Spleen (tissue), 13 donors: ENCODE data around the gene ZNF438. TPM values are rescaled to one million over a fixed set of nuclear protein-coding genes. Genes with fewer than 3 reads are reported as not detected.

Experiments
- DNase-seq: peaks from one replicate; pipeline ENCODE4 v3.0.0-alpha.2; 2020
- H3K27ac ChIP-seq, 8 donors: fragments of 200-600 bp; sonication (generic) in 7 of 8; 1 replicate in 4 of 8; 2 replicates in 4 of 8; pipeline versions ENCODE4 v1.5.0 to v1.8.0; 2016 to 2021; ENCODE audit warnings: inconsistent platforms in 4 of 8, mild to moderate bottlenecking in 4 of 8, moderate library complexity in 1 of 8
- H3K27me3 ChIP-seq, 7 donors: fragments of 200-600 bp; sonication (generic) in 6 of 7; replicated peaks in 1 of 7; 1 replicate in 4 of 7; 2 replicates in 3 of 7; pipeline versions ENCODE4 v1.5.0 to v1.8.0; 2016 to 2021; ENCODE audit warnings: inconsistent platforms in 3 of 7, mild to moderate bottlenecking in 1 of 7
- H3K36me3 ChIP-seq, 6 donors: fragments of 200-600 bp; sonication (generic) in 5 of 6; 1 replicate in 4 of 6; 2 replicates in 2 of 6; pipeline versions ENCODE4 v1.5.0 to v1.8.0; 2016 to 2021; ENCODE audit warnings: inconsistent platforms in 2 of 6
- H3K4me1 ChIP-seq, 6 donors: fragments of 200-600 bp; sonication (generic) in 5 of 6; 1 replicate in 3 of 6; 2 replicates in 3 of 6; pipeline versions ENCODE4 v1.5.0 to v1.8.0; 2016 to 2021; ENCODE audit warnings: inconsistent platforms in 3 of 6
- H3K4me3 ChIP-seq, 8 donors: fragments of 200-600 bp; sonication (generic) in 7 of 8; 1 replicate in 4 of 8; 2 replicates in 4 of 8; pipeline versions ENCODE4 v1.5.0 to v1.8.0; 2016 to 2021; ENCODE audit warnings: inconsistent platforms in 4 of 8, mild to moderate bottlenecking in 4 of 8, moderate library complexity in 2 of 8
- H3K9me3 ChIP-seq, 8 donors: fragments of 200-600 bp; sonication (generic) in 7 of 8; 1 replicate in 4 of 8; 2 replicates in 4 of 8; pipeline versions ENCODE4 v1.5.0 to v1.8.0; 2016 to 2021; ENCODE audit warnings: inconsistent platforms in 4 of 8
- CTCF ChIP-seq, 11 experiments: fragments of 200-600 bp in 7 of 11; fragments of 450-650 bp in 4 of 11; sonication (generic) in 4 of 11; IDR thresholded peaks in 8 of 11; conservative IDR thresholded peaks in 3 of 11; 1 replicate in 7 of 11; 2 replicates in 4 of 11; pipeline versions ENCODE4 v1.4.0 to v1.8.0; 2016 to 2021; ENCODE audit warnings: antibody characterized with exemption in 11 of 11, inconsistent platforms in 4 of 11, mild to moderate bottlenecking in 1 of 11
- POLR2A ChIP-seq, 3 donors: fragments of 450-650 bp; IDR thresholded peaks; one replicate each; pipeline ENCODE4 v1.5.1; 2017; ENCODE audit warnings: antibody characterized with exemption in 3 of 3, mild to moderate bottlenecking in 1 of 3
- POLR2AphosphoS5 ChIP-seq, 3 donors: sonication (generic); formaldehyde crosslinking; IDR thresholded peaks; one replicate each; pipeline ENCODE4 v1.5.1; 2017; ENCODE audit warnings: antibody characterized with exemption in 3 of 3
- WGBS, 5 donors: extraction: QIAGEN DNeasy Blood & Tissue Kit in 3 of 5; methylation state at CpG; one replicate each; pipeline versions ENCODE4 v1.1.5 to v1.1.7; 2013 to 2018; 5-methylcytosine and 5-hydroxymethylcytosine counted together
- intact Hi-C: fragments of 100-400 bp; cut with DNase I; formaldehyde crosslinking; loops from one replicate; pipeline ENCODE4 v1.15.0; 2023; ENCODE audit warnings: low total_unique reads
- long read RNA-seq, 2 donors: transcript quantifications; one replicate each; lab custom pipeline, GENCODE V29; 2026
- polyA plus RNA-seq, 3 donors: library from polyadenylated mRNA; stranded (reverse); fragments of 200-250 nt; gene quantifications; one replicate each; pipeline ENCODE4 v1.2.1, GENCODE V29; 2013
- total RNA-seq, 7 donors: library from RNA; depleted of rRNA in 3 of 7; stranded (reverse); fragments of >200 nt in 3 of 7; fragmentation: NEBNext Ultra II Directional in 4 of 7; extraction: Animal tissue kit (Norgen Biotek cat#: 25700) in 4 of 7; gene quantifications; one replicate each; pipeline versions ENCODE4 v1.1.0 to v1.2.1, GENCODE V29; 2016 to 2021
- donor health status: healthy with polysubstance abuse.
- donor health status: DM: no; HTN: no; CAD: no; lungs with moderate emphysema.
- donor health status: DM: no; HTN: no; CAD: no.
- donor health status: Bipolar disorder and iron deficiency.
- donor health status: healthy.
- donor health status: DM: no; HTN: no; CAD: no.
- donor health status: DM: yes; HTN: yes; CAD: no.

Gene ZNF438
- total RNA-seq: 10 to 100 TPM; 10.3 to 23.1 (median 16.6) TPM
- 1 to 10 TPM; 4.4 to 7.1 (median 6.2) TPM for polyA plus RNA-seq
- long read RNA-seq, donor 1: 0 reads
- long read RNA-seq, donor 2: 0 reads

- no peaks in the 10 kb centered on the region for H3K36me3 ChIP-seq
- peak within 1 kb of the TSS; percentile 96 to 100 (median 99) for H3K27ac ChIP-seq
- no peaks in the 10 kb centered on the region for H3K27me3 ChIP-seq
- TF ChIP-seq CTCF (IDR thresholded peaks at IDR 0.05 in 8 of 11, conservative IDR thresholded peaks at IDR 0.05 in 3 of 11) (peak; percentile 70 to 94 (median 84)), POLR2AphosphoS5 (IDR thresholded peaks at IDR 0.05) (peak; percentile 89 to 93 (median 92)), POLR2A (IDR thresholded peaks at IDR 0.05) (peak in 2 of 3 donors; percentile 19 to 47)
- peak within 1 kb of the TSS; percentile 26 to 72 (median 54) for H3K4me3 ChIP-seq
- intact Hi-C loops: no loop called here
- H3K4me1 ChIP-seq: peaks cover 5 to 51% (median 29%) of the 10 kb centered on the region in 6 donors
- peak; percentile 99 for DNase-seq
- WGBS, 5 donors: 0 to 1% (median 0%) methylated on average over 37 to 66 of the region's 66 CpGs
- H3K9me3 ChIP-seq: no peaks in the 10 kb centered on the region
These were observed at the start of gene ZNF438 for GRCh38 chr10:31031558-31032257. Gene ZNF438 (minus strand): TSS chr10:31031865. CDS start chr10:30877034, 154,831 bp downstream.

DNA sequence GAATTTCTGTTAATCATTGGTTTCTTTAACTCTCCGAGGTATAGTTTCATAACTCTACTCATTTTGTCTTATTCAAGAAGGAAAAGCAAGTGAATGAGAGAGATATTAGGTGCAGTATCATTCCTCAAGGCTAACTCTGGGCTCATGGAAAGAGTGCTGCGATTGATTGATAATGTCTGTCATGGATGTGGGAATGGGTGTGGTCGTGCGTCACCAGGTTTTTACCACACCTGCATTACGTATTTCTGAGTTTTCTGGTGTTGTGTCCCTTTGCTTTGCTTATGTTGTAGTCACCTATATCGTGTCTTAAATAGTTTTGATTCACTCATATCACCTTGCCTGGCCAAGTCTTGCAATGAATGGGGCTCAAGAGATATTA, 44.9 kb upstream of the ZNF438 start:
- TF ChIP-seq POLR2AphosphoS5 (IDR thresholded peaks at IDR 0.05): no peak
- no peak for TF ChIP-seq CTCF (IDR thresholded peaks at IDR 0.05 in 8 of 11, conservative IDR thresholded peaks at IDR 0.05 in 3 of 11)
- no peak for TF ChIP-seq POLR2A (IDR thresholded peaks at IDR 0.05)
- Histone ChIP-seq H3K4me1 (no peaks in the 10 kb centered on the region), H3K27ac (no peak overlapping the region), H3K9me3 (no peaks in the 10 kb centered on the region), H3K27me3 (no peaks in the 10 kb centered on the region), H3K4me3 (no peak overlapping the region), H3K36me3 (no peaks in the 10 kb centered on the region)
- no peak for DNase-seq
- intact Hi-C loops: no loop called here
- 83 to 98% (median 92%) methylated on average over 6 of the region's 6 CpGs for WGBS, 5 donors

DNA sequence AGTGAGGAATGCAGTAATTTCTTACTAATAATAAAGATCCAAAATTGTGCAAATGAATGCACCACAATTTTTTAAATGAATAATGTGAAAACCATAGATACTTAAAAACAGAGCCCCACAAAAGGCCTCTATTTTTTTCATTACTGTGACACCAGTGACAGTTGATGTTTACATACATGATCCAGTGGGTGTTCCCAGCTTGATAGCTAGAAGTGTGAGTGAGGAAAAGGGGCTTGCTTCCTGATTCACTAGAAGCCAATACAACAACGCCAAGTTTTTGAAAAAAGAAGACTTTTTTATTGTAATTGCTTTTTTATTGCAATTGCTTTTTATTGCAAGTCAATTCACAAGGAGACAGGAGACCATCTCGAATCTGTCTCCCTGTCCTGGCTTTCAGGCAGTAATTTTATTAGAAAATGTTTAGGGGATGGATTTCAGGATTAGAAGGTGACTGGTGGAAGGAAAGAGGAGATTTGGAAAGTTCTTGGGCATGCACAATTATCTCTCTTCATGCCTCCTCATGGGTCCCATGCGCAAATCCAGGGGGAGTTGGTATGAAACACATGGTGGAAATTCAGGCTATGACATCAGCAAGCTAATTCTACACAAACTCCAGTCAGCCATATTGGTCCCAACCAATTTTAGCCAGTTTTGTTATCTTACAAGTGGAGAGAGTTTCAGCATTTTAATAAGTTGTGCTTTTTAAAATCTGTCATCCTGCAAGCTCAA, 44.4 kb upstream of the ZNF438 start:
- no peak overlapping the region for H3K27ac ChIP-seq
- no peaks in the 10 kb centered on the region for H3K36me3 ChIP-seq
- intact Hi-C loops: no loop called here
- no peak for DNase-seq
- H3K4me1 ChIP-seq: no peaks in the 10 kb centered on the region
- 82 to 96% (median 89%) methylated on average over 3 of the region's 3 CpGs for WGBS, 5 donors
- H3K4me3 ChIP-seq: no peak overlapping the region
- no peaks in the 10 kb centered on the region for H3K9me3 ChIP-seq
- no peaks in the 10 kb centered on the region for H3K27me3 ChIP-seq
- TF ChIP-seq POLR2AphosphoS5 (IDR thresholded peaks at IDR 0.05): no peak
- no peak for TF ChIP-seq CTCF (IDR thresholded peaks at IDR 0.05 in 8 of 11, conservative IDR thresholded peaks at IDR 0.05 in 3 of 11)
- no peak for TF ChIP-seq POLR2A (IDR thresholded peaks at IDR 0.05)

GRCh38 chr10:31075434-31075833, 43.8 kb upstream of the ZNF438 start:
- no peaks in the 10 kb centered on the region for H3K4me1 ChIP-seq
- no peaks in the 10 kb centered on the region for H3K36me3 ChIP-seq
- no peak overlapping the region for H3K27ac ChIP-seq
- WGBS, 5 donors: 73 to 93% (median 82%) methylated on average over 4 of the region's 4 CpGs
- H3K9me3 ChIP-seq: no peaks in the 10 kb centered on the region
- DNase-seq: no peak
- no peak overlapping the region for H3K4me3 ChIP-seq
- TF ChIP-seq CTCF (IDR thresholded peaks at IDR 0.05 in 8 of 11, conservative IDR thresholded peaks at IDR 0.05 in 3 of 11) (no peak), POLR2AphosphoS5 (IDR thresholded peaks at IDR 0.05) (no peak), POLR2A (IDR thresholded peaks at IDR 0.05) (no peak)
- intact Hi-C loops: no loop called here
- H3K27me3 ChIP-seq: no peaks in the 10 kb centered on the region
